Suppressor macrophage treated with lipopolysaccharide for 1 hour (primary cell): ENCODE results near the gene ARAF.
"Not testable (repeated sequence)": the region's sequence is repeated elsewhere in the genome, so short reads cannot be mapped to it uniquely, and the experiment has no call there.

ENCODE experiments used
- DNase-seq, 3 donors: peaks; one replicate each; pipeline ENCODE4 v3.0.0-alpha.2; 2020 to 2022

ARAF gene

DNA sequence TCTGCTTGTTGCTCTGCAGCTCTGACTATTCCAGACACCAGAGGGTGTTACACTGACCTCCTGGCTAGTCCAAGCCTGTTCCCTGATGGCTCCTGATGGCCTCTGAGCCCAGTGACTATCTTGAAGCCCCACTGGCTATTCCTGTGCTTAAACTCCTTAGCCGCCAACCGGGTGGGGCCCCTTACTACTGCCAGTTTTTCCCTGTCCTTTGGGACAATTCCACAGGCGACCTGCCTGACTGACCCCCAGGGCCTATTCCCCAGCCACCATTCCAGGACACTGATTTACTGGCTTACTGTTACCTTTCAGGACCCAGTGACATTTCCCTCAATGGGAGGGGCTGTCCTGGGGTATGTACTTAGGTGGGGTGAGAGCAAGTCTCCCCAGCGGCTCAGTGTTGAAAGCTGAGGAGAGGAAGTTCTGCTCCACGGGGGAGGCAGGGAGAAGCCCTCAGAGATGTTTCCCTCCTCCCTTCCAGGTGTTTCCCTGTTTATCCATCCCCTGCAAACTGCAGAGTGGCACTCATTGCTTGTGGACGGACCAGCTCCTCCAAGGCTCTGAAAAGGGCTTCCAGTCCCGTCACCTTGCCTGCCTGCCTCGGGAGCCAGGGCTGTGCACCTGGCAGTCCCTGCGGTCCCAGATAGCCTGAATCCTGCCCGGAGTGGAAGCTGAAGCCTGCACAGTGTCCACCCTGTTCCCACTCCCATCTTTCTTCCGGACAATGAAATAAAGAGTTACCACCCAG lies 25.2 kb downstream of the ARAF start:
- no peak for DNase-seq

- DNase-seq = peak; percentile 55 to 75 (median 60)
Measured at GRCh38 chrX:47587091-47587891, 26.3 kb downstream of the ARAF start.

GRCh38 chrX:47587906-47588735 lies 27.1 kb downstream of the ARAF start:
- DNase-seq = no peak

- DNase-seq = no peak
Measured at GRCh38 chrX:47590984-47591383, 30.0 kb downstream of the ARAF start.

DNA sequence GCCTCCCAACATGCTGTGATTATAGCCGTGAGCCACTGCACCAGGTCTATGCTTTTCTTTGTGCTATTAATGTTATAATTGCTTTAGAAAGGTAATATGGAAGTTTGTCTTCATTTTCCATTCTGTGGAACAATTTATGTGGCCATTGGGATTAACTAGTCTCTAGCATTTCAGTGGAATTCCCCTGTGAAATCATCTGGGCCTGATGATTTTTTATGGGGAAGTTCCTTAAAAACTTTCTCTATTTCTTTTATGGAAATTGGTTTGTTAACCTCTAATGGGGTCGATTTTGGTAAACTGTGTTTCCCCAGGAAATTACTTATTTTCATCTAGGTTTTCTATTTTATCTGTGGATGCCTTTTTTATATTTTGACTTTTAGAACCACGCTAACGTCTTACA lies 32.5 kb downstream of the ARAF start:
- DNase-seq = peak; percentile 55 to 80 (median 71)

DNA sequence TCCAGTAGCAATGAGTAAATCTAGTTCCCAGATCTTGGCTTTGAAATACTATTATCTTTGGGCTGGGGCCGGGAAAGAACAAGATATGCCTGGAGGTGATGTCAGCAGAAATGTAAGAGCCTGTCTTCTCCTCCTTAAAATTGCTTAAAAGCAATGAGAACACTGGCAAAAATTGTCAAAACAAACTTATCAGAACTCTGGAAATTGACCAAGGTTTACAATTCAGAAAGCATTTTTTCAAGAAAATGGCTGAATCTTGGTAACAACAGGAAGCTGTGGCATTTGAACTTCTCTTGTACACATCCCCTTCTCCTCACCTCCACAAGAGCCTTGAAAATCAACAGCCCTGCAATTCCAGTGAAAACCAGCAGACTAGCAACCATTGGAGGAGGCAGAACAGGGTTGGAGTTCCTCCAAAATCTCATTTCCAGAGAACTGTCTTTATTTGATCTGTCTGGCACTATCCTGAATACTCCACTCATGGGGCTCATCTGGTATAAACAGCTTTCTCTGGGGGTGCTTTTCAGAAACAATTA lies 34.8 kb downstream of the ARAF start:
- DNase-seq = no peak

DNA sequence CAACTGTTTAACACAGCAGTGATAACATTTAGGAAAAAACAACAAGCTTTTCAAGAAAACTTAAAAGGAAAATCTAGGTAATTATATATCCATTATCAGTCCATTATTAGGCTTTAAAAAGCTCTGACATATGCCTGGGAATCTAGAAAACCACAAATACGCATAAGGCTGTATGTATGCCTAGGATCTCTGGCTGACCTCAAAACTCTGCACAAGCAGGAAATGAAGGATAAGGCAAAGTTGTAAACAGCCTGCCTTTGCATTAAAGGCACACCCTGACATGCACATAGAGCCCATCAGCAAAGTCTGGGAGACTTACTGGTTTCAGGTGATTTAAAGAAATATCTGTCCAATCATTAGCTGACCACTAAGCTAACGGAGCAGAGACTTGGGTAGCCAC lies 35.3 kb downstream of the ARAF start:
- no peak for DNase-seq

DNA sequence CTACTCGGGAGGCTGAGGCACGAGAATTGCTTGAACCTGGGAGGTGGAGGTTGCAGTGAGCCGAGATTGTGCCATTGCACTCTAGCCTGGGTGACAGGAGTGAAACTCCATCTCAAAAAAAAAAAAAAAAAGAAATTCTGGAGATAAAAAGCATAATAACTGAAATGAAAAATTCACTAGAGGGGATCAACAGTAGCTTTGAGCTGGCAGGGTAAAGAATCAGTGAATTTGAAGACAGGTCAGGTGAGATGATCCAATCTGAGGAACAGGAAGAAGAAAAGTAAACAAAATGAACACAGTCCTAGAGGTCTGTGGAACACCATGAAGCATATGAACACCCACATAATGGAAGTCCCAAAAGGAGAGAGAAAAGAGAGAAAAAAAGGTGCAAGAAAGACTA lies 36.2 kb downstream of the ARAF start:
- DNase-seq = no peak

DNA sequence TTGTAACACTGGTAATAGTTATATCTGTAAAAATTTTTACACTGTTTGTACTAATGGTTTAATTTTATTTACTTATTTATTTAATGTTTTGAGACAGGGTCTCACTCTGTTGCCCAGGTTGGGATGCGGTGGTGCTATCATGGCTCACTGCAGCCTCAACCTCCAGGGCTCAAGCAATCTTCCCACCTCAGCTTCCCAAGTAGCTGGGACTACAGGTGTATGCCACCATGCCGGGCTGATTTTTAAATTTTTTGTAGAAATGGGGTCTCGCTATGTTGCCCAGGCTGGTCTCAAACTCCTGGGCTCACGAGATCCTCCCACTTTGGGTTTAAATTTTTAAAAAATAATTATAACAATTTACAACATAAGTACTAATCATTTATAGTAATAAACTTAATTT lies 42.1 kb downstream of the ARAF start:
- not testable (repeated sequence) for DNase-seq

DNA sequence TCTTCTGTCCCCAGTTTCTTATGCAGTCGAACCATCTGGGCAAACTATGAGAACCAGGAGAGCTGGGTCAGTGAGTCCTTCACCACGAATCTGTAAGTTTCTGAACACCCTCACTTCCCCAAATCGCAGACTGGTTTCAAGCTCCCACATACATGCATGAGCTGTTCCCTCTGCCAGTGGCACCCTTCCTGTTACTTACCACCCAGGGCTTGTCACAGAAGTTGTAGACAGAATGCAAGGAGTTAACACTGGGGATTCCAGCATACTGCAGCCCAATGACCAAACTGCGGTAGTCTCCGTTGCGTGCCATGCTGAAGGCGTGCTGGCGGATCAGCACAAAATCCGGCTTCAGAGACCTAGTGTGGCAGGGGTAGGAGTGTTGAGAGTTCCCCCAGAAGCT lies 44.0 kb downstream of the ARAF start:
- DNase-seq = peak; percentile 65 to 75 (median 69)

GRCh38 chrX:47607091-47607490 lies 46.1 kb downstream of the ARAF start:
- DNase-seq = no peak

GRCh38 chrX:47608130-47608810 lies 47.3 kb downstream of the ARAF start:
- DNase-seq = no peak

DNA sequence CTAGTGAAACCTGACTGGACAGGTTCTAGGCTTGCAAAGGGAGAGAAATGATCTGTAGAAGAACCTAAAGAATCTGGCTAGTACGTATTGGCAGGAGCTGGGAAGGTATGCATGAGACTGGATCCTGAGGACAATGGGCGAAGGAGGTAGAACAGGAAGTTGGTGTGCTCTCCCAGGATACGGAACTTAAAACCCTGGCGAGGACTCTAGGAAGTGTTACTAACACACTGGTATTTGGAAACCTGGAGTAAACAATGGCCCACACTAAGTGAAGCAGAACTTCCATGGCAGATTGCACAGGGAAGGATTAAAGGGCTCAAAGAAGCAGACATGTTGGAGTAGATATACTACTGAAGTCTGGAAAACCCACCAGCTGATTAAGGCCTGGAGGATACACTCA lies 49.5 kb downstream of the ARAF start:
- DNase-seq = peak in 1 of 3 donors; percentile 39

GRCh38 chrX:47611489-47611888 lies 50.5 kb downstream of the ARAF start:
- DNase-seq = no peak

GRCh38 chrX:47611926-47612325 lies 50.9 kb downstream of the ARAF start:
- no peak for DNase-seq

DNA sequence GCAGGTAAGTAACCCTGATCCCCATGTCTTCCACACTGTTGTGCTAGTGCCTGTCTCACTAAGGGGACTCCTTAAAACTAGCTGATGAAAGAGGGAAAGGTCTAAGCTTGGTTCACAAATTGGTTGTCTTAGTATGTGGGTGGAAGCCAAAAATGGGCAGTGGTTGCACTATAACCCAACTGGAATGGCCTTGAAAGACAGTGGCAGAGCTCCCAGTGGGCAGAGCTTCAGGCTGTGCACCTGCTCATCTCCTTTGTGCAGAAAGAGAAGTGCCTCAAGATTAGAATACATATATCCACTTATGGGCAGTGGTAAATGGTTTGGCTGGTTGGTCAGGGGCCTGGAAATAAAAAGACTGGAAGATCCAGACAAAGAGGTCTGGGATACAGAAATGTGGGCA lies 51.4 kb downstream of the ARAF start:
- DNase-seq = no peak

DNA sequence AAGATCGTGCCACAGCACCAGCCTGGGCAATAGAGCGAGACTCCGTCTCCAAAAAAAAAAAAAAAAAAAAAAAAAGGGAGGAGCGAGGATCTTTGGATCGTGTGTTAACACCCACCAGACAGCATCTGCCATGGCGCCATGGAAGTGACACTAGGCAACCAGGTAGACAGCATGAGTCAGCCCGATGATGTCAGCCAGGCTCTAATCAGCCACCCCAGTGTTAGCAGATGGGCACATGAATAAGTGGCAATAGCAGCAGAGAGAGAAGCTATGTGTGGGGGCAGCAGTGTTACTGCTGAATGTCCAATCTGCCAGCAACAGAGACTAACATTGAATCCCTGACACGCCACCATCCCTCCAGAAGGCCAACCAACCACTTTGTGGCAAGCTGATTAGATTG lies 52.1 kb downstream of the ARAF start:
- DNase-seq = no peak

GRCh38 chrX:47614618-47615017 lies 53.6 kb downstream of the ARAF start:
- DNase-seq = no peak

DNA sequence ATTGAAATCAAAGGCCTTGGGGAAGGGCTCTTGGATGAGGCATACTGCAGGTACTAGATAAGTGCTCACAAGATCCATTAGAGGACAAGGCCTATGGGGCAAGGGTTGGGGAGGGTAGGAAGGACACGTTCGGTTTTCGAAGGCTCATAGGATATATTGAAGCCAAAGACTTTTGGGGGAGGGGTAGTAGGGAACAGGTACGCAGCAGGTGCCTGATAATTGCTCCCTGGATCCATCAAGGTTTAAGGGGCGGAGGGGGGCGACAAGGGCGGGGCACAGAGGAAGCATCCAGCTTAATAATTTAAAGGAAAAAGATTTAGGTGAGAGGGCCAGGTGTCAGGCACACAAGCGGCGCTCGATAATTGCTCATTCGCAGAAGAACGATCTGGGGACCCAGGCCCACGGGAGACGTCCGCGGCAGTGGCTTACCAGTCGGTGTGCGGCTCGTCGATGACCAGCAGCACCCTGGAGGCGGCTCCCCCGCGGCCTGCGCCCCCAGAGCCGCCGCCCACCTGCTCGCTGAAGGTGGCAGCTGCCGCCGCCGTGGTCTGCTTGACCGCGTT lies 58.0 kb downstream of the ARAF start:
- DNase-seq = no peak

GRCh38 chrX:47619486-47620302 lies 58.7 kb downstream of the ARAF start, which contains the start of gene SYN1:
TSS of gene SYN1 (minus strand) at chrX:47619857. CDS start at chrX:47619728, 129 bp downstream.
- peak; percentile 82 to 93 (median 87) for DNase-seq

- no peak for DNase-seq
Measured at GRCh38 chrX:47620303-47620685, 59.3 kb downstream of the ARAF start.
